Endodermal cell (in vitro differentiated cells): ENCODE measurements around the gene ABAT. TPM values are rescaled to one million over a fixed set of nuclear protein-coding genes. Genes with fewer than 3 reads are reported as not detected.

Source experiments
- DNase-seq: peaks from one replicate; pipeline ENCODE4 v3.0.0-alpha.2; 2017
- H3K27ac ChIP-seq: 2 replicates; pipeline ENCODE4 v1.5.1; 2013; ENCODE audit warnings: mild to moderate bottlenecking, low read depth, low read length, moderate library complexity
- H3K27me3 ChIP-seq: 2 replicates; pipeline ENCODE4 v1.6.1; 2013; ENCODE audit warnings: mild to moderate bottlenecking, low read length, moderate library complexity; ENCODE audit not compliant: insufficient read depth, control insufficient read depth, poor library complexity, severe bottlenecking
- H3K36me3 ChIP-seq: 2 replicates; pipeline ENCODE4 v1.7.0; 2013; ENCODE audit warnings: mild to moderate bottlenecking, low read length, moderate library complexity; ENCODE audit not compliant: control insufficient read depth, insufficient read depth
- H3K4me1 ChIP-seq: one replicate; pipeline ENCODE4 v1.7.0; 2013; ENCODE audit warnings: low read length; ENCODE audit not compliant: control insufficient read depth, insufficient read depth
- H3K4me3 ChIP-seq: 2 replicates; pipeline ENCODE4 v1.5.1; 2013; ENCODE audit warnings: mild to moderate bottlenecking, low read length, moderate library complexity
- H3K9ac ChIP-seq: 2 replicates; pipeline ENCODE4 v1.6.1; 2013; ENCODE audit warnings: mild to moderate bottlenecking, low read length, moderate library complexity; ENCODE audit not compliant: poor library complexity, severe bottlenecking; ENCODE audit errors: extremely low read depth
- H3K9me3 ChIP-seq: 2 replicates; pipeline ENCODE4 v1.6.1; 2013; ENCODE audit warnings: mild to moderate bottlenecking, low read length, moderate library complexity; ENCODE audit not compliant: control insufficient read depth
- H3K27ac Mint-ChIP-seq: 2 replicates; pipeline ENCODE4 v1.8.0; 2020; ENCODE audit warnings: mixed read lengths
- H3K27me3 Mint-ChIP-seq: 2 replicates; pipeline ENCODE4 v1.8.0; 2021; ENCODE audit warnings: mild to moderate bottlenecking, mixed read lengths; ENCODE audit not compliant: insufficient read depth
- H3K36me3 Mint-ChIP-seq: 2 replicates; pipeline ENCODE4 v1.8.0; 2020; ENCODE audit warnings: low read depth, mixed read lengths
- H3K4me1 Mint-ChIP-seq: 2 replicates; pipeline ENCODE4 v1.8.0; 2020; ENCODE audit warnings: mixed read lengths
- H3K4me3 Mint-ChIP-seq: 2 replicates; pipeline ENCODE4 v1.8.0; 2020; ENCODE audit warnings: mild to moderate bottlenecking, moderate library complexity, mixed read lengths
- H3K9me3 Mint-ChIP-seq: 2 replicates; pipeline ENCODE4 v1.8.0; 2020; ENCODE audit warnings: mild to moderate bottlenecking, mixed read lengths
- WGBS, 2 experiments: methylation state at CpG; one replicate each; pipeline versions ENCODE4 v1.1.5 to v1.1.7; 2013; ENCODE audit warnings: missing lambda C conversion rate in 2 of 2, mixed read lengths in 1 of 2; ENCODE audit not compliant: insufficient coverage in 1 of 2, insufficient read length in 1 of 2; 5-methylcytosine and 5-hydroxymethylcytosine counted together
- total RNA-seq, 2 donors: library from RNA; stranded (reverse); fragmentation: NEBNext Ultra II Directional in 1 of 2; extraction: Animal tissue kit (Norgen Biotek cat#: 25700) in 1 of 2; gene quantifications; 2 replicates in 1 of 2; 3 replicates in 1 of 2; pipeline ENCODE4 v1.2.1, GENCODE V29; 2021
- TF ChIP-seq, protein P1 (sequence below): fragments of 200-600 bp; sonication (generic); conservative IDR thresholded peaks from 2 replicates; pipeline ENCODE4 v1.5.0; 2021; ENCODE audit warnings: antibody characterized with exemption, mild to moderate bottlenecking

The ABAT gene
- total RNA-seq, 2 donors from 2014 or later = 9.7 to 13.6 TPM

DNA sequence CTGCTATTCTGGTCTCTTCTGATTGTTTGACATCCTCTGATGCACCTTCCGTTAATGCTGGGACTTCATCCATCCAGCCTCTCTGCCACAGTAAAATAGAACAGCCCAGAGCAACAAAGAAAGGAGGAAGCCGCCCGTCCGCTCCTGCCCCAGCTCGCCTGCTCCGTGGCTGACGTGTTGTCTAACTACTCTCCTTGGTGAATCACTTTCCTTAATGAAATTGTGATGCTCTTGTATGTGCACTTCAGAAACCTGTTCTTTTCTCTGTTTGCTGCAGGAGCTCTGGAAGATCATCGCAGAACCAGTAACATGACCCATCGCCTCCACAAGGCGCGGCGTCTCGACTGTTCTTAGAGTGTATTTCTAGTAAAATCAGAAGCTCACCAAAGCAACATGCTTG is 28.6 kb upstream of the ABAT start:
- no peaks in the 10 kb centered on the region for H3K9me3 ChIP-seq
- H3K9ac ChIP-seq = no peak overlapping the region
- Mint-ChIP-seq H3K27ac (no peak overlapping the region), H3K4me1 (no peaks in the 10 kb centered on the region), H3K9me3 (no peaks in the 10 kb centered on the region), H3K27me3 (no peaks in the 10 kb centered on the region), H3K4me3 (no peak overlapping the region), H3K36me3 (peaks cover 82% of the 10 kb centered on the region)
- no peak overlapping the region for H3K4me3 ChIP-seq
- H3K27ac ChIP-seq = no peak overlapping the region
- no peaks in the 10 kb centered on the region for H3K4me1 ChIP-seq
- TF ChIP-seq, protein P1, sequence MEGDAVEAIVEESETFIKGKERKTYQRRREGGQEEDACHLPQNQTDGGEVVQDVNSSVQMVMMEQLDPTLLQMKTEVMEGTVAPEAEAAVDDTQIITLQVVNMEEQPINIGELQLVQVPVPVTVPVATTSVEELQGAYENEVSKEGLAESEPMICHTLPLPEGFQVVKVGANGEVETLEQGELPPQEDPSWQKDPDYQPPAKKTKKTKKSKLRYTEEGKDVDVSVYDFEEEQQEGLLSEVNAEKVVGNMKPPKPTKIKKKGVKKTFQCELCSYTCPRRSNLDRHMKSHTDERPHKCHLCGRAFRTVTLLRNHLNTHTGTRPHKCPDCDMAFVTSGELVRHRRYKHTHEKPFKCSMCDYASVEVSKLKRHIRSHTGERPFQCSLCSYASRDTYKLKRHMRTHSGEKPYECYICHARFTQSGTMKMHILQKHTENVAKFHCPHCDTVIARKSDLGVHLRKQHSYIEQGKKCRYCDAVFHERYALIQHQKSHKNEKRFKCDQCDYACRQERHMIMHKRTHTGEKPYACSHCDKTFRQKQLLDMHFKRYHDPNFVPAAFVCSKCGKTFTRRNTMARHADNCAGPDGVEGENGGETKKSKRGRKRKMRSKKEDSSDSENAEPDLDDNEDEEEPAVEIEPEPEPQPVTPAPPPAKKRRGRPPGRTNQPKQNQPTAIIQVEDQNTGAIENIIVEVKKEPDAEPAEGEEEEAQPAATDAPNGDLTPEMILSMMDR = no peak
- no peaks in the 10 kb centered on the region for H3K27me3 ChIP-seq
- WGBS, 2 experiments = 88 to 91% methylated on average over 13 of the region's 13 CpGs
- DNase-seq = no peak
- peaks cover 70% of the 10 kb centered on the region for H3K36me3 ChIP-seq

DNA sequence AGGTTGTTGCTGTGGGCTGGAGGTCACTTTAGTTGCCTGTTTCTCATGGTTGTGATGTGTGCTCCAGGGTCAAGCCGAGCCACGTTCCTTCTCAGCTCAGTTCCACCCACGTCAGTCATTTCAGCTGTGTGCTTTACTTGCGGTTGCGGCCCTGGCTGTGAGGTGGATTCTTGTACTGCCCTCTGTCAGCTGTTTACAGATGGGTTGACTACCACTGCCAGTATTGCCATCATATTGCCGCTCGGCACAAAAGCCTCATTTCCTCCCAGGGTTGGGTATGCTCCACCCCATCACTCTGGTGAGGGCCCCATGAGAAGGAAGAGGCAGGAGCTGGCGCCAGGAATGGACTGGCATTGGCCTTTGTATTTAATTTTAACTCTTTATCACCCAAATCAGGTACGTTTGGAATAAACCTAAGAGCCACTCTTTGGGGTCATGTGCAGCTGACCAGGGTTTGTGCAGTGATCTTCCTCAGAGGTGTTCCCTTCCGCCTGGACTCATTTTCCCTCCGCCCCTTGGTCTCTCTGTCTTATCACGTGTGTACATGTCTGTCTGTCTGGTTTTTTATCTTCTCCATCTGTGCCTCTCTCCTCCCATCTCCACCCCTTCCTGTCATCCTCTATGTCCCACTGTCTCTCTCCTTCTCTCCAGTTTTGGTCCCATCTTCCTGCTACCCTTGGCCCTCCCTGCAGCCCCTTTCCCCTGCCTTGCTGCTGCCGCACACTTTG is 27.9 kb upstream of the ABAT start:
- Mint-ChIP-seq H3K27me3 (no peaks in the 10 kb centered on the region), H3K36me3 (peaks cover 75% of the 10 kb centered on the region), H3K4me3 (no peak overlapping the region), H3K4me1 (no peaks in the 10 kb centered on the region), H3K27ac (no peak overlapping the region), H3K9me3 (no peaks in the 10 kb centered on the region)
- Histone ChIP-seq H3K9ac (no peak overlapping the region), H3K27ac (no peak overlapping the region), H3K4me3 (no peak overlapping the region), H3K36me3 (peaks cover 64% of the 10 kb centered on the region), H3K4me1 (no peaks in the 10 kb centered on the region), H3K9me3 (no peaks in the 10 kb centered on the region), H3K27me3 (no peaks in the 10 kb centered on the region)
- no peak for DNase-seq
- WGBS, 2 experiments = 95 to 96% methylated on average over 10 to 13 of the region's 13 CpGs
- TF ChIP-seq, protein P1 = no peak

DNA sequence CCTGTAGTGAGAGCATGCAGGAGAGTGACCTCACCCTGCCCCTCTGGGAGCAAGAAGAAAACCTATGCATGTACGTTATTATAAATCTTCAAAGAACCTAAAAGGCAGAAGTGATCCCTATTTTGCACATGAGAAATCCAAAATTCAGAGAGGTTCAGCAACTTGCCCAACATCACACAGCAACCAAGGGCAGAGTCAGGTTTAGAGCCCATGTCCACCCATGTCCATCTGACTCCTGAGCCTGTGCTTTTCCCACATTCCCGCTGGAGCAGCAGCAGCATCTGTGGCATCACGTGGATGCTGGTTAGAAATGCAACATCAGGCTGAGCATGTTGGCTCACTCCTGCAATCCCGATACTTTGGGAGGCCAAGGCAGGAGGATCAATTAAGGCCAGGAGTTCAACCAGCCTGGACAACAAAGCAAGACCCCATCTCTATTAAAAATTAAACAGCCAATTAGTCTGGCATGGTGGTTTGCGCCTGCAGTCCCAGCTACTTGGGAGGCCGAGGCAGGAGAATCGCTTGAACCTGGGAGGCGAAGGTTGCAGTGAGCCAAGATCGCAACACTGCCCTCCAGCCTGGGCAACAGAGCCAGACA is 26.6 kb upstream of the ABAT start:
- no peaks in the 10 kb centered on the region for H3K4me1 ChIP-seq
- Mint-ChIP-seq H3K4me1 (no peaks in the 10 kb centered on the region), H3K27me3 (no peaks in the 10 kb centered on the region), H3K27ac (no peak overlapping the region), H3K36me3 (peaks cover 62% of the 10 kb centered on the region), H3K4me3 (no peak overlapping the region), H3K9me3 (no peaks in the 10 kb centered on the region)
- no peaks in the 10 kb centered on the region for H3K27me3 ChIP-seq
- H3K36me3 ChIP-seq = peaks cover 51% of the 10 kb centered on the region
- TF ChIP-seq, protein P1 = no peak
- no peak overlapping the region for H3K9ac ChIP-seq
- no peak overlapping the region for H3K27ac ChIP-seq
- WGBS, 2 experiments = 75 to 84% methylated on average over 7 to 9 of the region's 9 CpGs
- no peaks in the 10 kb centered on the region for H3K9me3 ChIP-seq
- H3K4me3 ChIP-seq = no peak overlapping the region
- DNase-seq = no peak
